Measurements from ENCODE around the gene DCDC2.

Gene DCDC2

DNA sequence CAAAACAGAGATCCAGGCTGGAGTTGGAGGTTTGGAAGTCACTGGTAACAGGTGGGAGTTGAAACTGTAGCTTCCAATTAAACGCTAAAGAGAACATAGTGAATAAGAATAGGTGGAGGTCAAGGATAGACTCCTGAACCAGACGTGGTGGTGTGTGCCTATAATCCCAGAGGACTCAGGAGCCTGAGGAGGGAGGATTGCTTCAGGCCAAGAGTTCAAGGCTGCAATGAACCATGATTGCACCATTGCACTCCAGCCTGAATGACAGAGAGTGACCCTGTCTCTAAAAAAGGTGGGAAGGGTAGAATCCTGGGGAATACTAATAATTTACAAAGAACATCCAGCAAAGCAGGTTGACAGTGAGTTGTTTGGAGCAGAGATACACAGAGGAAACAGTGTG lies 218.2 kb downstream of the DCDC2 start:
- DNase-seq (ENCODE audit: extremely low read depth, low read depth) = no peak
- TF ChIP-seq, protein P1, sequence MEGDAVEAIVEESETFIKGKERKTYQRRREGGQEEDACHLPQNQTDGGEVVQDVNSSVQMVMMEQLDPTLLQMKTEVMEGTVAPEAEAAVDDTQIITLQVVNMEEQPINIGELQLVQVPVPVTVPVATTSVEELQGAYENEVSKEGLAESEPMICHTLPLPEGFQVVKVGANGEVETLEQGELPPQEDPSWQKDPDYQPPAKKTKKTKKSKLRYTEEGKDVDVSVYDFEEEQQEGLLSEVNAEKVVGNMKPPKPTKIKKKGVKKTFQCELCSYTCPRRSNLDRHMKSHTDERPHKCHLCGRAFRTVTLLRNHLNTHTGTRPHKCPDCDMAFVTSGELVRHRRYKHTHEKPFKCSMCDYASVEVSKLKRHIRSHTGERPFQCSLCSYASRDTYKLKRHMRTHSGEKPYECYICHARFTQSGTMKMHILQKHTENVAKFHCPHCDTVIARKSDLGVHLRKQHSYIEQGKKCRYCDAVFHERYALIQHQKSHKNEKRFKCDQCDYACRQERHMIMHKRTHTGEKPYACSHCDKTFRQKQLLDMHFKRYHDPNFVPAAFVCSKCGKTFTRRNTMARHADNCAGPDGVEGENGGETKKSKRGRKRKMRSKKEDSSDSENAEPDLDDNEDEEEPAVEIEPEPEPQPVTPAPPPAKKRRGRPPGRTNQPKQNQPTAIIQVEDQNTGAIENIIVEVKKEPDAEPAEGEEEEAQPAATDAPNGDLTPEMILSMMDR (IDR thresholded peaks at IDR 0.05; ENCODE audit: low read depth, low read length, missing control alignments) = no peak
- H3K4me3 ChIP-seq (replicated peaks; ENCODE audit: low read depth, low read length) = no peak overlapping the region

DNA sequence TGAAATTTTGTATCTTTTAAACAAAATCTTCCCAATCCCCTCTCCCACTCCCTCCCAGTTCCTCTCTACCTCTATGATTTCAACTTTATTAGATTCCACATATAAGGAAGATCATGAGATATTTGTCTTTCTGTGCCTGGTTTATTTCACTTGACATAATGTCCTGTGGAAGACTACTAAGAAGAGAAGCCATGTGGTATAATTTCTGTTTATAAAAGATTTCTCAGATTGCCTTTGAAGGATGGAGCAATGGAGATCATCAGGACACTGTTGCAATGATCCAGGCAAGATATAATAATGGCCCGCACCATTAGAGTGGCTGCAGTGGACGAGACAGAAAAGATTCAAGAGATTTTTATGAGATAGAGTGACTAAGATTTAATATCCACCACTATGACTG lies 218.8 kb downstream of the DCDC2 start:
- TF ChIP-seq, protein P1 (IDR thresholded peaks at IDR 0.05; ENCODE audit: low read depth, low read length, missing control alignments) = no peak
- no peak for DNase-seq (ENCODE audit: extremely low read depth, low read depth)

DNA sequence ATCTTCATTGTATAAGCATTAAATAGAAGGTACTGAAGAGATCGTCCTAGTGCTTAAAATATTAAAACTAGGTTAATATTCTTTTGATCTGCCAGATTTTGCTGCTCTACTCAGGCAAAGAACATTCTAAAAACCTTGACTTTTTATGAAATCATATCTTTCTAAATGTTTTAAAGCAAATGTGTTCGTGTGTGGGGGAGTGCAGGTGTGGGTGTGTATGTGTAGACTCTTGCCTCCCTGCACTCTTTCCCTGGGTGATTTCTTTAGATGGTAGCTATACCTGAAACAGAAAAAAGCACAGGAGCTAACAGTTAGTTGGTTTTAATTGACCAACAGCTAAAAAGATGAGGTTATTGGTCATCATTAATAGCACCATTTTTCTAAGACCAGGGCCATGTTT lies 226.1 kb downstream of the DCDC2 start:
- no peak for DNase-seq (ENCODE audit: extremely low read depth, low read depth)
- no peak overlapping the region for H3K4me3 ChIP-seq (replicated peaks; ENCODE audit: low read depth, low read length)
- TF ChIP-seq, protein P1 (IDR thresholded peaks at IDR 0.05; ENCODE audit: low read depth, low read length, missing control alignments) = no peak

More for the DNA sequence above, 218.8 kb downstream of the DCDC2 start:
- H3K4me3 ChIP-seq (replicated peaks; ENCODE audit: low read depth, low read length) = no peak overlapping the region

DNA sequence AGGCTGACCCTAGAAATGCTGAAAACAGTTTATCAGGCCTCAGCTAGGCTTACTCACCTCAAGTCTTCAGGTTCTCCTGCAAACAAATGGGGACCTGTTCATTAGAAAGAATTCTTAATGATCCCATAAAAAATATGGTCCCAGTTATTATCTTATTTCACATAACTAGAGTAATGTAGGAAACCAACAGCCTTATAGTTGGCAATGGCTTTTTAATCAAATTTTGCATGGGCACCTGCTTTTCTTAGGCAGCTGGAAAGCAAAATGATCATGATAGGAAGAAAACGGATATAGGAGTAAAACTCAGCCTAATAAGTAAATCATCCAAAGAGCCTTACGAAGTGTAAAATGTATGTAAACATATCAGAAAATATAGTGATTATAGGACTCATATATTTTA lies 230.5 kb downstream of the DCDC2 start:
- TF ChIP-seq, protein P1 (IDR thresholded peaks at IDR 0.05; ENCODE audit: low read depth, low read length, missing control alignments) = no peak
- DNase-seq (ENCODE audit: extremely low read depth, low read depth) = no peak
- no peak overlapping the region for H3K4me3 ChIP-seq (replicated peaks; ENCODE audit: low read depth, low read length)

DNA sequence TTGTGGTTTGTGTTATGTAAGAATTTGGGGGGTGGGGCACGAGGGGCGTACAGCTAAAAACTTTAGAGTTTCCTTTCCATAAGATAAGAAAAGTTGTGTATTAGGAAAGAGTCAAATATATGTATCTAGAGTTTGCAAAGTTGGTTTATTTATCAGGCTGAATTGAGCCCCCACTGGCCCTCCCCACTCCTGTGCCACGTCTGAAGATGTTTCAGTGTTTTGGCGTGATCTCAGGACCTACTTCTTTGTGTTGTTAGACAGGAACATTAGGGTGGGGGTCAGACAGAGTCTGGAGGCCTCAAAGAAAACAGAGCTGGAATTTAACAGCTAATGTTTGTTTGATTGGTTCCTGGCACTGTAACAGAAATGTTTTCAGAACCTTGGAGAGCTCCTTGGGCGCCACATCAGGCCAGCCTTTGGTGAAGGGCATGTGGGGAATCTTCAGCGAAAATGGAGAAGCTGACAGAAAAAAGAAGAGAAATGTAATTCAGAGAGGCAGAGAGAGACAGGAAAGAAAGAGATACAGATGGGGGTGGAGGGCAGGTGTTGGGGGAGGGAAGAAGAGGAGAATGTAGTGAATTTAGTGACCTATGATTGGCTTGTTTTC lies 231.2 kb downstream of the DCDC2 start:
- no peak overlapping the region for H3K4me3 ChIP-seq (replicated peaks; ENCODE audit: low read depth, low read length)
- TF ChIP-seq, protein P1 (IDR thresholded peaks at IDR 0.05; ENCODE audit: low read depth, low read length, missing control alignments) = no peak
- peak; percentile 20 for DNase-seq (ENCODE audit: extremely low read depth, low read depth)

DNA sequence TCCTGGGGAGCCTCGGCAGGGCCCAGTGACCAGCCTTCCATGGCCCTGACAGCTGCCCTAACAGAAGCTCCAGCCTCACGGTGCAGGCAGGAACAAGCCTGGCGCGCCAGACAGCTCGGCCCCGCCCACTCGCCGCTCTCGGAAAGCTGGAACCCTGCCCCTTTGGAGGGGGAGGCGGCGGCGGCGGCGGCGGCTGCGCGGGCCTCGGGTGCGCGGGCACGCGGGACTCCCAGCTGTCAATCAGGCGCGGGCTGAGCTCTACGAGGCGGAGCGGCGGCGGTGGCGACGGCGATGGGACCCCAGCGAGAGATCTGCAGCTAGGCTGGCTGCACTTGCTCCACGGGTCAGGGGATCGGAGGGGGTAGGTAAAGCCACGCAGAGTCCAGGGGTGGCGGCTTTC lies 231.9 kb downstream of the DCDC2 start, which contains the start of gene NRSN1:
NRSN1 (plus strand) TSS at position 236 of the 400 bp plus-strand sequence. CDS start 8,113 bp downstream, outside the sequence.
- no peak within 1 kb of the TSS for H3K4me3 ChIP-seq (replicated peaks; ENCODE audit: low read depth, low read length)
- DNase-seq (ENCODE audit: extremely low read depth, low read depth) = no peak
- TF ChIP-seq, protein P1 (IDR thresholded peaks at IDR 0.05; ENCODE audit: low read depth, low read length, missing control alignments) = no peak

DNA sequence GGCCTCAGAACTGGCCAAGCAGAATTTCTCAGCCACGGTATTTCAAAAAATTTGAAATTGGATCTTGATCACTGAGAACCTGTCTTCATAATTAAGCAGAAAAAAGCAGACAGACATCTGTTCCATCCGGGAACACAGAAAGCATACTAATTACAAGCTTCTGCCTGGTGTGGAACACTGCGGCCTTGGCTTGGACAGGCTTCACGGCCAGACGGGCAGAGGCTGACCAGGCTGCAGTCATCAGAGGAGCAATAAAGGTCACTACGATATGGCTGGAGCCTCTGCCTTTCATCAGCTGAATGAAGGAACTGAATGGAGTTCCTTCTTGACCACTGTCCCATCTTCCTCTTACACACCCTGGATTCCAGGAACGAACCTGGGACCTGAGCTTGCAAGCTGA lies 235.7 kb downstream of the DCDC2 start:
- TF ChIP-seq, protein P1 (IDR thresholded peaks at IDR 0.05; ENCODE audit: low read depth, low read length, missing control alignments) = no peak
- DNase-seq (ENCODE audit: extremely low read depth, low read depth) = no peak
- no peak overlapping the region for H3K4me3 ChIP-seq (replicated peaks; ENCODE audit: low read depth, low read length)
